ENCODE data around the gene KRT35.

The KRT35 gene

GRCh38 chr17:41481036-41481435 lies at the start of gene KRT35:
KRT35 (minus strand) TSS chr17:41481151; CDS start chr17:41481097, 54 bp downstream.
- DNase-seq (ENCODE audit: low read depth, low spot score): no peak

GRCh38 chr17:41530062-41531048 lies 49.4 kb upstream of the KRT35 start:
- DNase-seq (ENCODE audit: low read depth, low spot score): no peak

- DNase-seq (ENCODE audit: low read depth, low spot score): no peak
Observed at GRCh38 chr17:41529491-41529915, 48.6 kb upstream of the KRT35 start.

GRCh38 chr17:41528959-41529353 lies 48.0 kb upstream of the KRT35 start:
- DNase-seq (ENCODE audit: low read depth, low spot score): no peak

- DNase-seq (ENCODE audit: low read depth, low spot score): no peak
Observed at GRCh38 chr17:41527063-41528023, 46.4 kb upstream of the KRT35 start.

- no peak for DNase-seq (ENCODE audit: low read depth, low spot score)
Observed at GRCh38 chr17:41524261-41524660, 43.3 kb upstream of the KRT35 start.

- DNase-seq (ENCODE audit: low read depth, low spot score): no peak
Observed at GRCh38 chr17:41523787-41524186, 42.8 kb upstream of the KRT35 start.

- no peak for DNase-seq (ENCODE audit: low read depth, low spot score)
Observed at GRCh38 chr17:41523225-41523593, 42.3 kb upstream of the KRT35 start.

- no peak for DNase-seq (ENCODE audit: low read depth, low spot score)
Observed at GRCh38 chr17:41522301-41523224, 41.6 kb upstream of the KRT35 start.

GRCh38 chr17:41521574-41522261 lies 40.8 kb upstream of the KRT35 start:
- DNase-seq (ENCODE audit: low read depth, low spot score): no peak

- no peak for DNase-seq (ENCODE audit: low read depth, low spot score)
Observed at GRCh38 chr17:41520821-41521521, 40.0 kb upstream of the KRT35 start.

GRCh38 chr17:41519501-41520224 lies 38.7 kb upstream of the KRT35 start:
- no peak for DNase-seq (ENCODE audit: low read depth, low spot score)

GRCh38 chr17:41518789-41519449 lies 38.0 kb upstream of the KRT35 start, which contains the start of gene KRT15:
KRT15 (minus strand) TSS chr17:41518890; CDS start chr17:41518827, 63 bp downstream.
- no peak for DNase-seq (ENCODE audit: low read depth, low spot score)

- no peak for DNase-seq (ENCODE audit: low read depth, low spot score)
Observed at GRCh38 chr17:41518031-41518430, 37.1 kb upstream of the KRT35 start.

- no peak for DNase-seq (ENCODE audit: low read depth, low spot score)
Observed at GRCh38 chr17:41516830-41517283, 35.9 kb upstream of the KRT35 start.

- no peak for DNase-seq (ENCODE audit: low read depth, low spot score)
Observed at GRCh38 chr17:41516147-41516829, 35.3 kb upstream of the KRT35 start.

- no peak for DNase-seq (ENCODE audit: low read depth, low spot score)
Observed at GRCh38 chr17:41513168-41513547, 32.2 kb upstream of the KRT35 start.
